ENCODE results near the gene MOCS3.

MOCS3 gene

GRCh38 chr20:50958615-50959542 is at the start of gene MOCS3:
Gene MOCS3, plus strand, starts transcription at chr20:50958818. Its CDS starts 25 bp downstream, at chr20:50958843.
- H3K4me3 Mint-ChIP-seq, result peak within 1 kb of the TSS; percentile 97 to 98
- peak; percentile 86 for ATAC-seq
- no peaks in the 10 kb centered on the region for H3K27me3 Mint-ChIP-seq
- peaks cover 49% of the 10 kb centered on the region for H3K4me1 Mint-ChIP-seq
- peak; percentile 69 to 82 for DNase-seq
- no peaks in the 10 kb centered on the region for H3K9me3 Mint-ChIP-seq
- H3K27ac Mint-ChIP-seq, result peak within 1 kb of the TSS; percentile 99 to 100

DNA sequence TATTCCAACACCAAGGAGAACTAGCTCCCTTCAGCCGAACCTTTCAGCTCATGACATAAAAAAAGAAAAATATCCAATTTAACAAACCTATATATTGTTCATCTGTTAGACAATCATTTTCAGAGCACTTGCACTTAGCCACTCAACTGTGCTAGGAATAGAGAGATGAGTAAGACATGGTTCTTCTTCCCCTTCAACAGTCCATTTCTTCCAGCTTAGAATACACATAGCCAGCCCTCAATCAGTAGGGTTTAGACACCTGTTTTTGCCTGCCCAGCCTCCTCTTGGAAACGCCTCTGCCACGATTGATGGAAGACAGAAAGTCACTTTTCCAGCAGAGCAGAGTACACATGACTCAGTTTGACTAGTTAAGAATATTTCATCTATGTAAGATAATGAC is 49.2 kb upstream of the MOCS3 start:
- peaks cover 69% of the 10 kb centered on the region for H3K4me1 Mint-ChIP-seq
- DNase-seq, result no peak
- no peaks in the 10 kb centered on the region for H3K27me3 Mint-ChIP-seq
- H3K27ac Mint-ChIP-seq, result no peak overlapping the region
- ATAC-seq, result no peak
- H3K4me3 Mint-ChIP-seq, result no peak overlapping the region
- no peaks in the 10 kb centered on the region for H3K9me3 Mint-ChIP-seq

DNA sequence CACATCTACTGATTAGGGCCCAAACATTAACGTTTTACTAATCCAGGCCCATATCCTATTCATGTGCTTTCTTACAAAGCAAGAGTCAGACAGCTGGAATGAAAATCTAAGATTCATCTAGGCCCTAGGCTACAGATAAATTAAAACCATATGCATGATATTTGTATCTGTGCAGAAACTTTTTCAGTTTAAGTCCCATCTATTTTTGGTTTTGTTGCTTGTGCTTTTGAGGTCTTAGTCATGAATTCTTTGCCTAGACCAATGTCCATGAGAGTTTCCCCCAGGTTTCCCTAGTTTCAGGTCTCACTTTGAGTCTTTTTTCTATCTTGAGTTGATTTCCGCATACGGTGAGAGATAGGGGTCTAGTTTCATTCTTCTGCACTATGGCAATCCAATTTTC is 47.6 kb upstream of the MOCS3 start:
- DNase-seq, result no peak
- ATAC-seq, result no peak
- Mint-ChIP-seq H3K27me3 (no peaks in the 10 kb centered on the region), H3K4me1 (peaks cover 80% of the 10 kb centered on the region), H3K4me3 (no peak overlapping the region), H3K27ac (peak overlapping the region; percentile 54 to 69), H3K9me3 (no peaks in the 10 kb centered on the region)

DNA sequence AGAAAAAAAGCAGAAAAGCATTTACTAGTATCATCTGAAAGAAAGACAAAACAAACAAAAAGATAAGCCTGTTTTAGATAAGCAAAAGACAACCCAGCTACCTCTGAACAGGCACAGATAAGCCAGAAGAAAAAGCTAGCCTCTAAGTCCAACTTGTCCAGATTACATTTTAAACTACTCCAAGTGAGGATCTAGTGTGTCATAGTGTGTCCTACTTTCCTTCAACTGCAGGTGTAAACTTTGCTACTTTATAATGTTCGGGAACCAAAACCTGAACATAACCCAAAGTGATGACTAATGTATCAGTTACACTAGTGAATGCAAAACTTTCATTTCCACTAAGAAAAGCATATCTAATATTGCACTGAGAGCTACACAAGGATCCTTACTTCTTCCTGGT is 46.9 kb upstream of the MOCS3 start:
- Mint-ChIP-seq H3K27me3 (no peaks in the 10 kb centered on the region), H3K27ac (peak overlapping the region; percentile 43 to 87), H3K9me3 (no peaks in the 10 kb centered on the region), H3K4me1 (peaks cover 83% of the 10 kb centered on the region), H3K4me3 (peak overlapping the region in 1 of 2 donors; percentile 9)
- DNase-seq (no peak), ATAC-seq (peak; percentile 51)

GRCh38 chr20:50913690-50914375 is 44.8 kb upstream of the MOCS3 start:
- DNase-seq (peak; percentile 14 to 47), ATAC-seq (peak; percentile 99)
- Mint-ChIP-seq H3K9me3 (no peaks in the 10 kb centered on the region), H3K4me1 (peaks cover 89% of the 10 kb centered on the region), H3K4me3 (peak overlapping the region in 1 of 2 donors; percentile 21), H3K27ac (peak overlapping the region; percentile 69 to 85), H3K27me3 (no peaks in the 10 kb centered on the region)

GRCh38 chr20:50915424-50915823 is 43.2 kb upstream of the MOCS3 start:
- Mint-ChIP-seq H3K27me3 (no peaks in the 10 kb centered on the region), H3K4me1 (peaks cover 92% of the 10 kb centered on the region), H3K27ac (no peak overlapping the region), H3K9me3 (no peaks in the 10 kb centered on the region), H3K4me3 (peak overlapping the region in 1 of 2 donors; percentile 40)
- ATAC-seq (no peak), DNase-seq (no peak)

DNA sequence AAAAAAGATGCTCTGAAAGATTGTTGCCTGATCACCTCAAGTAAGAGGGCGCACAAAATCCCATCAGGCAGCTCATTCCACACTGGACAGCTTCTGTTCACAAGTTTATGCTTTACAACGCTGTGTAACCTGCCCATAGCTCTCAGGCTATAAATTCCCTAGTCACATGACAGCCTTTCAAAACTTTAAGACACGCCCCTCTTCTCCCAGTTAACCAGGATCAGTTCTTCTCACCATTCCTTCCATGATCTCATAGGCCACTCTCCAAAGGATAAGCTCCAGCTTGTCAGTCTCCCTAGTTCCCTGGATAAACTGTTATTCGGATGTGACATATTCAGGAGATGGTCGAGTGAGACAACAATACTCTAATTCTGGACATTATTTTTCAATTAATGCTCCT is 42.4 kb upstream of the MOCS3 start:
- Mint-ChIP-seq H3K27me3 (no peaks in the 10 kb centered on the region), H3K9me3 (no peaks in the 10 kb centered on the region), H3K4me3 (no peak overlapping the region), H3K4me1 (peaks cover 94% of the 10 kb centered on the region), H3K27ac (peak overlapping the region in 1 of 2 donors; percentile 34)
- ATAC-seq, result no peak
- DNase-seq, result no peak

- Mint-ChIP-seq H3K27me3 (no peaks in the 10 kb centered on the region), H3K9me3 (no peaks in the 10 kb centered on the region), H3K4me3 (no peak overlapping the region), H3K4me1 (peaks cover 94% of the 10 kb centered on the region), H3K27ac (peak overlapping the region in 1 of 2 donors; percentile 55)
- no peak for DNase-seq
- no peak for ATAC-seq
Measured at GRCh38 chr20:50916934-50917333, 41.7 kb upstream of the MOCS3 start.

DNA sequence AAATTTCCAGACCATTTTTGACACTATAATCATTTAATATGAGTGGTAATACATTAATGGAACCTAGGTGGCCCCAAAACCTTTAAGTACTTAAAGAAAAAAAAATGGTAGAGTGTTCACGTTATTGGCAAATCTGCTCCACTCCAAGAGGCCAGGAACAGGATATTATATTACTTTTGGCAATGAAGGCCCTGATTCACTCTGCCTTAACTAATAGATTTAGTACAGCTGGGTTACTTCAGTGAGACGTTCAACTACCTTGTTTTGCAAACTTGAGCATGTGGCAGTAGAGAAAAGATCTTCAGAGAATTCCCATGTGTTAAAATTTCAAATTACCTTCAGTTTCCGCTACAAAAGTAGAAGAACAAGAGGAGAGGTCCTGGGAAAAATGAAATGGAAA is 40.2 kb upstream of the MOCS3 start:
- no peak for DNase-seq
- H3K27ac Mint-ChIP-seq, result peak overlapping the region in 1 of 2 donors; percentile 84
- H3K4me3 Mint-ChIP-seq, result no peak overlapping the region
- no peak for ATAC-seq
- H3K9me3 Mint-ChIP-seq, result no peaks in the 10 kb centered on the region
- H3K4me1 Mint-ChIP-seq, result peaks cover 95% of the 10 kb centered on the region
- H3K27me3 Mint-ChIP-seq, result no peaks in the 10 kb centered on the region

DNA sequence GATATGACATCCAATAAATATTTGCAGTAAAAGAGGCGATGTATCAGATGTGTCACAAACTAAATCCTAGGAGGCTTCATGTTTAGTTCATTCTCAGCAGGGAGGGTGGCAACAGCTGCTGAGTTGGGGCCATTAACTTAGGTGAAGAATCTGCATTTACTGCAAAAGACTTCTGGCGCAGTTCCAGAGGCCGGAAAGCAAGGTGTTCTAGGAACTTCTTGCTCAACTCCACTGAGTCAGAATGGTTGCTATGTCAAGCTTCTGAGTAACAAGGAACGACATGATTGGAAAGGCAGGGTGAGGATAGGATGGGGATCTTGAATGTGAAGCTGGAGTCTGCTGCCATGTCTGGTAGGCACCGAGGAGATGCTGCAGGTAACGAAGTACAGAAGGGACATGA is 39.1 kb upstream of the MOCS3 start:
- Mint-ChIP-seq H3K27me3 (no peaks in the 10 kb centered on the region), H3K27ac (peak overlapping the region in 1 of 2 donors; percentile 24), H3K4me1 (peaks cover 90% of the 10 kb centered on the region), H3K4me3 (no peak overlapping the region), H3K9me3 (no peaks in the 10 kb centered on the region)
- DNase-seq, result no peak
- ATAC-seq, result no peak

- Mint-ChIP-seq H3K27me3 (no peaks in the 10 kb centered on the region), H3K9me3 (no peaks in the 10 kb centered on the region), H3K4me1 (peaks cover 90% of the 10 kb centered on the region), H3K27ac (peak overlapping the region in 1 of 2 donors; percentile 28), H3K4me3 (no peak overlapping the region)
- DNase-seq (no peak), ATAC-seq (peak; percentile 82)
Measured at GRCh38 chr20:50920997-50921396, 37.6 kb upstream of the MOCS3 start.

DNA sequence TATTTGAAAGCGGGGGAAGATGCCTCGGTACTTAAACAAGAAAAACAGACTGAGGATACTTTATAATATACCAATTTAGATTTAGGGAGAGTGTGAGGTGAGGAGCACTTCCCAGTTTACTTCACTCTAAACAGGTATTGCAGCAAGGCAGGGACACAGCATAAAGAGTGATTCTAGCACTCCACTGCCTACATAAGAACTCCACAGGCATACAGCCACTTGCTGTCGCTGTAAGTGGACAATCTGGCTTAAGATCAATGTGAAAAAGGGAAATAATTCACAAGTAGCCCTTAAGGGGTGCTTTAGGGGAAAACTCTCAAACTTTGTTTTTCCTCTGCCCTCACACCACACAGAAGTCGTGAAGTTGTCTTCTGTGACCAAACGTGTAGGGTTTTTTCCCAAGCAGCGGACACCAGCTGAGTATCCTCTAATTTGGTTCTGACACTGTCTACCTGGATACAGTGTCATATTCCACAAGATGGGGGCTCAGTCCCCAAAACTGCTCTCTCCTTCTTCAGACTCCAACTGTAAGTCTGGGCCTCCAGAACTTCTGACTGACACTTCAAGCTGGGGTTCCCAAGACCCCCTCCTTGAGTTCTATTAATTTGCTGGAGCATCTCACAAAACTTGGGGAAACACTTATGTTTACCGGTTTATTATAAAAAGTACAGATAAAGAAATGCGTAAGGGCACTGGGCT is 36.7 kb upstream of the MOCS3 start:
- ATAC-seq, result no peak
- peaks cover 89% of the 10 kb centered on the region for H3K4me1 Mint-ChIP-seq
- H3K27me3 Mint-ChIP-seq, result no peaks in the 10 kb centered on the region
- peak overlapping the region in 1 of 2 donors; percentile 58 for H3K27ac Mint-ChIP-seq
- H3K9me3 Mint-ChIP-seq, result no peaks in the 10 kb centered on the region
- H3K4me3 Mint-ChIP-seq, result no peak overlapping the region
- no peak for DNase-seq

DNA sequence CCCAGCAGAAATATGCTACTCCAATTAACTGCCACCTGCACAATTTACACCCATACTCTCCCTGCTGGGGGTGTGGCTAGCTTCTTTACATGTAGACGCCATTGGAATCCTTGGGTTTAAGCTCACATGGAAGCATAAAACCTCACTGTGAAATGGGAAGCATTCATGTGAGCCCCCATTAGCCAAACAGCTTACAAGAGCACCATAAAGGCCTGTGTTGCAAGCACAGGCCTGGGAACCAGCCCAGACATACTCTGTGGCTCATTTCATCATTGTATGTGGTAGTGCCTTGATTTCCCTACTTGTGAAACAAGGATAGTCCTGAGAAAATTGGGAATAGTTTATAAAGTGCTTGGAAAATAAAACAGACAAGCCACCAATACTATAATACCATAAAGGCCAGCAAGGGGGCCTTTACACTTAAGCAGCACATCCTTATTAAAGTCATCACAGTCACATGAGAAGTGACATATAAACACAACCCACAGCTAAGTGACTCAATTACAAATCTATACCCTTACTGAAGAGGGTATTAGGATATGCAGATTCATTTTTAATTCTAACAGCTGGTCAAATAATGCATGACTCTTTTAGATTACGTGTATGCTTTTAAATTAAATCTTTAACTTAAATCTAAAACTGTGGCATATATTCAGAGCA is 34.2 kb upstream of the MOCS3 start:
- ATAC-seq (no peak), DNase-seq (no peak)
- Mint-ChIP-seq H3K4me1 (peaks cover 90% of the 10 kb centered on the region), H3K4me3 (no peak overlapping the region), H3K27ac (peak overlapping the region in 1 of 2 donors; percentile 91), H3K9me3 (no peaks in the 10 kb centered on the region), H3K27me3 (no peaks in the 10 kb centered on the region)

DNA sequence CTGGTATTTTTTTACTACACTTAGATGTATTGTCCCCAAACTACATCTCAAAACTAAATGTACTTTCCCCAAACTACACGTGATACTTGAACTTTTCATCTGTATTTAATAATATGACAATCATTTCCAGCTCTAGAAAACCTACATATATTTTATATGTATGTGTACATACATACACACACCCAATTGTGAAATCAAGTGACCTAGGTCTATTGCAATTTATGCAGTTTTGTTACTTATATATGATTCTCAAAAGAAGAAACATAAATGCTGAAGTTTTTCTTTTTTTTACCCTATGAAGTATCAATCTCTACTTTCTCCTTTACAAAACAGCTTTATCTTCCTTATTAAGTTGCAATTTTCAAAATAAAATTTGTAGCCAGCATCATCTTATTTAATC is 32.1 kb upstream of the MOCS3 start:
- no peak for ATAC-seq
- H3K27ac Mint-ChIP-seq, result no peak overlapping the region
- no peak for DNase-seq
- no peak overlapping the region for H3K4me3 Mint-ChIP-seq
- H3K9me3 Mint-ChIP-seq, result no peaks in the 10 kb centered on the region
- H3K27me3 Mint-ChIP-seq, result no peaks in the 10 kb centered on the region
- peaks cover 74% of the 10 kb centered on the region for H3K4me1 Mint-ChIP-seq

GRCh38 chr20:50928469-50928868 is 30.1 kb upstream of the MOCS3 start:
- H3K9me3 Mint-ChIP-seq, result no peaks in the 10 kb centered on the region
- DNase-seq (no peak), ATAC-seq (no peak)
- H3K27me3 Mint-ChIP-seq, result no peaks in the 10 kb centered on the region
- H3K27ac Mint-ChIP-seq, result no peak overlapping the region
- H3K4me1 Mint-ChIP-seq, result peaks cover 56% of the 10 kb centered on the region
- peak overlapping the region; percentile 85 to 99 for H3K4me3 Mint-ChIP-seq

All from stimulated activated naive CD8-positive, alpha-beta T cell treated with anti-CD3 and anti-CD28 coated beads, Interleukin-15, amount 100 ng/mL, for 72 hours (primary cell).